ENCODE data around the gene MDFI. TPM values are rescaled to one million over a fixed set of nuclear protein-coding genes. Genes with fewer than 3 reads are reported as not detected.

Gene MDFI
- total and polyA plus RNA-seq, 8 donors: 25.9 to 139 (median 108) TPM

- no peak overlapping the region for H3K27ac ChIP-seq
- no peaks in the 10 kb centered on the region for H3K9me3 ChIP-seq
- no peak overlapping the region for H3K4me3 ChIP-seq
- TF ChIP-seq CTCF (IDR thresholded peaks at IDR 0.05): no peak
- intact Hi-C loops (cut with DNase I): loop anchor here in 1 of 2 donors (5.0 to 10.0 kb wide), 3 partner anchors 129 to 224 kb away; no protein-coding TSS in a partner anchor
- ATAC-seq (no peak), DNase-seq (no peak)
- H3K4me1 ChIP-seq: no peaks in the 10 kb centered on the region
- no peaks in the 10 kb centered on the region for H3K27me3 ChIP-seq
- peaks cover 0 to 68% of the 10 kb centered on the region in 2 donors for H3K36me3 ChIP-seq
Observed at GRCh38 chr6:41591122-41591521, 47.1 kb upstream of the MDFI start.

GRCh38 chr6:41591859-41592502 is 46.3 kb upstream of the MDFI start:
- ATAC-seq: peak; percentile 88
- Histone ChIP-seq H3K27ac (no peak overlapping the region), H3K4me3 (no peak overlapping the region), H3K9me3 (no peaks in the 10 kb centered on the region), H3K4me1 (no peaks in the 10 kb centered on the region), H3K36me3 (peaks cover 0 to 73% of the 10 kb centered on the region in 2 donors), H3K27me3 (no peaks in the 10 kb centered on the region)
- intact Hi-C loops (cut with DNase I): loop anchor here in 1 of 2 donors (5.0 to 10.0 kb wide), 3 partner anchors 130 to 225 kb away; no protein-coding TSS in a partner anchor
- peak; percentile 92 to 93 for TF ChIP-seq CTCF (IDR thresholded peaks at IDR 0.05)
- peak in 3 of 4 donors; percentile 60 to 69 (median 64) for DNase-seq

DNA sequence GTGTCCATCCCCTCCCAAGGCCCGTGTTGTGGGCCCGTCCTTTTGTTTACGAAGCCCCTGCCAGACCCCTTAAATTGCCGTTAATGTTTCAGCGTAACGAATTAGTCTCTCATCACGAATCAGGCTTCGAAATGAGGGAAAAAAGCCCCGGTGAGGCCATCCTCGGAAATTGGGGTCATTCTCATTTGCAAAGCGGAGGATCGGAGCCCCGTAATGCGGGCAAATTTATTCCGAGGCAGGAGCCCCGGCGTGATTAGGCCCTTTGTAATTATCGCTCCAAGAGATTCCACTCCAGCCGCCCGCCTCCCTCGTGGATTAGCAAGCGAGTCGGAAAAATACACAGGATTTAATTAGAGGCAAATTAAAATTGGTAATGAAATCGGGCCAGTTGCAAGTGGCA is 44.9 kb upstream of the MDFI start:
- H3K27ac ChIP-seq: no peak overlapping the region
- TF ChIP-seq CTCF (IDR thresholded peaks at IDR 0.05): no peak
- H3K36me3 ChIP-seq: peaks cover 0 to 71% of the 10 kb centered on the region in 2 donors
- no peak overlapping the region for H3K4me3 ChIP-seq
- no peaks in the 10 kb centered on the region for H3K4me1 ChIP-seq
- no peaks in the 10 kb centered on the region for H3K27me3 ChIP-seq
- no peaks in the 10 kb centered on the region for H3K9me3 ChIP-seq
- DNase-seq (no peak), ATAC-seq (no peak)
- intact Hi-C loops (cut with DNase I): loop anchor here in 1 of 2 donors (5.0 to 10.0 kb wide), 3 partner anchors 131 to 226 kb away; no protein-coding TSS in a partner anchor

DNA sequence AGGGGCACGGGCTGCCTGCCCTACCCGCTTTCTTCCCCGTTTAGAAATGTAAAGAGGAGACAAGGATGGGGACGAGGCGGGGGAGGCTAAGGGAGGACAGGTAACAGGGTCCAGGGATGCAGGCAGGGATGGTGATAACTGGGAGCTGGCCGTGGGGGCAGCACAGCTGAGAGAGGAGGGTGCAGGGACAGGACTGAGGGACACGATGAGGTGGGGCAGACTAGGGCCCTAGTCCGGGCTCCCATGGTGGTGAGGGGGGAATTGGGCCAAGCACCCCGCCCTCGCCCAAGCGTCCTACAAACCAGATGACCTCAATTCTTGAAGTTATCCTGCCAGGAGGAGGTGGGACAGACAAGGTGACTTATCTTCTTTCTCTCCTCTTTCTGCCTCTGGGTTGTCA is 44.4 kb upstream of the MDFI start:
- no peak for TF ChIP-seq CTCF (IDR thresholded peaks at IDR 0.05)
- Histone ChIP-seq H3K27me3 (no peaks in the 10 kb centered on the region), H3K9me3 (no peaks in the 10 kb centered on the region), H3K36me3 (peaks cover 0 to 72% of the 10 kb centered on the region in 2 donors), H3K4me1 (no peaks in the 10 kb centered on the region), H3K27ac (no peak overlapping the region), H3K4me3 (no peak overlapping the region)
- ATAC-seq (no peak), DNase-seq (no peak)
- intact Hi-C loops (cut with DNase I): loop anchor here in 1 of 2 donors (5.0 to 10.0 kb wide), 3 partner anchors 132 to 227 kb away; no protein-coding TSS in a partner anchor

DNA sequence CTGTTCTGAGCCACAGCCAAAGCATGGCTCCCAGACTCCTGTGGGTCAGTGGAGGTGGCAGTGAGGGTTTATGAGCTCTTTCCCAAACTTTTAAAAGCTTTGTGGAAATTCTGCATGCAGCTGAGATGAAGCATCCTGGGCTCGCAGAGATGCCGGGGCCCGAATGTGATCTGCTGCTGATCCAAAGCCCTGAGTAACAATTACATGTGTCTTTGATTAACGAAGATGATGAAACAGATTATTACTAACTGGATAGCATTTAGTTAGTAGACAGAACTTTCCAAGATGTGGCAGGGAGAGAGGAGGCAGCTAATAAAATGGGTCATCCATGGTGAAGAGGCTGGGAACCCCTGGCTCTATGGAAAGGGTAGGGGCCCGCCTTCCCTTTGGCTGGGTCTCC is 43.9 kb upstream of the MDFI start:
- H3K4me3 ChIP-seq: no peak overlapping the region
- ATAC-seq (no peak), DNase-seq (no peak)
- TF ChIP-seq CTCF (IDR thresholded peaks at IDR 0.05): no peak
- intact Hi-C loops (cut with DNase I): loop anchor here in 1 of 2 donors (5.0 to 10.0 kb wide), 3 partner anchors 132 to 227 kb away; no protein-coding TSS in a partner anchor
- no peaks in the 10 kb centered on the region for H3K4me1 ChIP-seq
- peaks cover 0 to 72% of the 10 kb centered on the region in 2 donors for H3K36me3 ChIP-seq
- no peaks in the 10 kb centered on the region for H3K27me3 ChIP-seq
- H3K9me3 ChIP-seq: no peaks in the 10 kb centered on the region
- H3K27ac ChIP-seq: no peak overlapping the region

Data from left lung (tissue), 10 donors.